Lower leg skin (tissue), 3 donors: ENCODE results near the gene MT1X.

Experiments
- CTCF ChIP-seq, 3 donors: fragments of 450-650 bp; IDR thresholded peaks; one replicate each; pipeline ENCODE4 v1.5.1; 2016; ENCODE audit warnings: antibody characterized with exemption in 3 of 3, mild to moderate bottlenecking in 3 of 3, moderate library complexity in 2 of 3
- POLR2A ChIP-seq, 2 donors: fragments of 450-650 bp; IDR thresholded peaks; one replicate each; pipeline ENCODE4 v1.6.1; 2016 to 2017; ENCODE audit warnings: antibody characterized with exemption in 2 of 2, mild to moderate bottlenecking in 1 of 2, moderate library complexity in 1 of 2

GRCh38 chr16:56645311-56645710 is 37.0 kb upstream of the MT1X start:
- TF ChIP-seq CTCF (IDR thresholded peaks at IDR 0.05) (no peak), POLR2A (IDR thresholded peaks at IDR 0.05) (no peak)
